ENCODE data around the gene FGF16. TPM values are rescaled to one million over a fixed set of nuclear protein-coding genes. Genes with fewer than 3 reads are reported as not detected.
"Not testable (repeated sequence)": the region's sequence is repeated elsewhere in the genome, so short reads cannot be mapped to it uniquely, and the experiment has no call there.

Gene FGF16
- total RNA-seq, 1 donor from 2014 or later: 0.13 TPM

DNA sequence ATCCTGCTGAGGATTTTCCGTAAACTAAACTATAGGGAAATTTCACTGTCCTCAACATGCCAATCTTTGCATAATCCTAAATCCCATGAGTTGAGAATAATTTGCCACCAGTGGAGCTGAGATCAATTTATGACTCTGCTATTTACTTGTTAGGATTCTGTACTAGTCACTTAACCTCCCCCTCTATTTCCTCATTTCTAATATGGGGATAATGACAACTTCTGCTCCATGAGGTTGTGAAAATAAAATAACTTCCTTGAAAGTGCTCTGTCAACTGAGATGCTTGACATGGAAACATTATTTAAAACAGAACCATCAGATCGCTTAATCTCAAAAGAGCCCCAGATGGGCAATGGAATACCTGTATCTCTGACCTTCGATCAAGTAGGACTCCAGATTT is 2.6 kb upstream of the FGF16 start:
- intact Hi-C loops (cut with DNase I): no loop called here
- DNase-seq (ENCODE audit: low spot score): no peak

- DNase-seq (ENCODE audit: low spot score): no peak
- intact Hi-C loops (cut with DNase I): no loop called here
These were observed 1.1 kb upstream of the FGF16 start for GRCh38 chrX:77446029-77446585.

- DNase-seq (ENCODE audit: low spot score): no peak
- intact Hi-C loops (cut with DNase I): no loop called here
These were observed 722 bp downstream of the FGF16 start for GRCh38 chrX:77447653-77448569.

DNA sequence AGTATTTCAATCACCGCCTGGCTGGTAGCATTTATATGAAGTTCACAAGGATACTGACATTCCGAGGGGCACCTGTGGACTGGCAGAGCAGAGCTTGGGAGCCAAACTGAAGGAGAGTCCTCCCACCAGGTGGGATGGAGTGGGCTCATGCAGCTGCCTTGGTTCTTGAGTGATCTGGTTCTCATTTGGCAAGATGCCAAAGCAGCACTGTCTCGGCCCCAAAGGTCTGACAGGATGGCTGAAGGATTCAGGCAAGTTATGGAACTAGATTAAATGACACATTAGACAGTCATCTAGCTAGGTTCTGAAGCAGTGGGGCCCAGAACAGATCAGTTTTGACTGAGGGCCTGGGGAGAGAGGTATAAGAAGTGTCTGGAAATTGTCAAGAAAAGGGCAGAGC is 3.2 kb downstream of the FGF16 start:
- no peak for DNase-seq (ENCODE audit: low spot score)
- intact Hi-C loops (cut with DNase I): no loop called here

- intact Hi-C loops (cut with DNase I): no loop called here
- no peak for DNase-seq (ENCODE audit: low spot score)
These were observed 3.8 kb downstream of the FGF16 start for GRCh38 chrX:77450996-77451395.

- intact Hi-C loops (cut with DNase I): no loop called here
- DNase-seq (ENCODE audit: low spot score): no peak
These were observed 6.0 kb downstream of the FGF16 start for GRCh38 chrX:77453190-77453589.

DNA sequence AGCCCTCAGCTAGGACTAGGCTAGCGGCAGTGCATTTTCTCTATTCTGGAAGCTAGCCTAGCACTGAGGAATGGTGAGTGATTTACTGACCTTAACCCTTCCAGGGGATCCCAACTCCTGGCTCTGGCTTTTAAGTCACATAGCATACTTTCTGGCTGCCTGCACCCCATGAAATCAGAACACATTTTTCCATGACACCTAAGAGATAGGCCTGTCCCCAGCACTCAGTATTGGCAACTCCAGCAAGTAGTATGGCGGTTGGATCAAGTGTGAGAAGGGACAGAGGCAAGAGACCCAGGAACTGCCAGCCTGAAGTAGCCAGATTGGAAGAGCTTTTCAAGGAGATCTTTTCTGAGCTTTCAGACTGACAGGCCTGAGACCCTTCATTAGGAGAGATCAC is 8.2 kb downstream of the FGF16 start:
- intact Hi-C loops (cut with DNase I): no loop called here
- DNase-seq (ENCODE audit: low spot score): no peak

DNA sequence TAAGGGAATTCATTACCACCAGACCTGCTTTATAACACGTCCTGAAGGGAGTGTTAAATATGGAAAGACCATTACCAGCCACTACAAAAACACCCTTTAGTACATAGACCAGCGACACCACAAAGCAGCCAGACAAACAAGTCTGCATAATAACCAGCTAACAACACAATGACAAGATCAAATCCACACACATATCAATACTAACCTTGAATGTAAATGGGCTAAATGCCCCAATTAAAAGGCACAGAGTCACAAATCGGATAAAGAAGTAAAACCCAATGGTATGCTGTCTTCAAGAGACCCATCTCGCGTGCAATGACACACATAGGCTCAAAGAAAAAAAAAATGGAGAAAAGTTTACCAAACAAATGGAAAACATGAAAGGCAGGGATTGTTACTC is 36.9 kb downstream of the FGF16 start:
- intact Hi-C loops (cut with DNase I): no loop called here
- DNase-seq (ENCODE audit: low spot score): no peak

DNA sequence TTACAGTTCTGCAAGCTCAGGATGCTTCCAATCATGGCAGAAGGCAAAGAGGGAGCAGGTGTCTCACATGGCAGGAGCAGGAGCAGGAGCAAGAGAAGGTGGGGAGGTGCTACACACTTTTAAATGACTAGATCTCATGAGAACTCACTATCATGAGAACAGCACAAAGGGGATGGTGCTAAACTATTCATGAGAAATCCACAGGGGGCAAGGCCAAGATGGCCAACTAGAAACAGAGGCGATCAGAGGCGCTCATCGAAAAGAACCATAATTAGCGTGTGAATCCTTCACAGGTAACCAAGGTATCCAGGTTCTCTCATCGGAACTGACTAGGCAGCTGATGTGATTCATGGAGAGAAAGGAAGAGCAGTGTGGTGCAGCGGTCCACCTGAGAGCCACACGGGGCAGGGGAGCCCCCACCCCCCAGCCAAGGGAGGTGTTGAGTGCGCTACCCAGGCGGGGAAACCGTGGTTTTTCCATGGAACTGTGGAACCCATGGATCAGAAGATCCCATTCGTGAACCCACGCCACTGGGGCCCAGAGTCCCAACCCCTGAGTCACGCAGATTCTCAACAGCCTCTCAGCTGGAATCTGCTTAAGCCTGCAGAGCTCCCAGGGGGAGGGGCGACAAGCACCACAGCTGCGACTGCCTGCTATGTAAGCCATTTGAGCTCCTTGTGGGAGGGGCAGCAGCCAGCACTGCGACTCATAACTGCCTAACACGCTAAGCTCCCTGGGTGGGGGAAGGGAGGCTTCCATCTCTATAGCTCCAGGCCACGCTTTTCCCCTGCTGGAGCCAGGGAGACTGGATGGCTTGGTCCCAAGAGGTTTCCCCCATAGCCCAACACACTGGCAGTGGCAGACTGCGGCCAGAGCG is 46.7 kb downstream of the FGF16 start:
- no peak for DNase-seq (ENCODE audit: low spot score)
- intact Hi-C loops (cut with DNase I): no loop called here

- DNase-seq (ENCODE audit: low spot score); intact Hi-C loops (cut with DNase I): not testable (repeated sequence)
These were observed 53.0 kb downstream of the FGF16 start for GRCh38 chrX:77500164-77500563.

DNA sequence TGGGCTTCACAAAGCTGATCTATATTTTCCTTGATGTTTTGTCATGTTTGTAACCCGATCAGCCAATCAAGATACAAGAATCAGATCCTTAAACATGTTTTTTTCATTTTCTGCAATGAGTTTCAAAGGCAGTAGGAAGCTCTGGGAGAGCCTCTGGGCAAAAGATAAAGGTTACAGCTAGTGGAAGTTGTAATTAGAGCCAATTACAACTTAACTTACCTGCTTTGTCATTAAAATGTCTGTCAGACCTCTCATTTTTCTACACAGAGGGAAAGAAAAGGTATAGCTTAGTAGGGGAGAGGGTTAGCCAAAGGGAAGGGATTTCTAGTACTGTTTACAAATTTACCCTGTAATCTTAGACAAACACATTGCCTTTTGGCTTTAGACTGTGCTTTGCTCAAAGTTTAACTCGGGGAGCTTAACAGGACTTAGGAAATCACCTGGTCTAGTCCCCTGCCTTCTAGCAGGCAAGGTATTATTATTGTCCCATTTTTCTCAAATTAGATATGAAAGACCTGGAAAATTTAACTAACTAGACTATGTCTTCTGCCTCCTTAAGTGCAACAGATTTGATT is 55.8 kb downstream of the FGF16 start:
- no peak for DNase-seq (ENCODE audit: low spot score)
- intact Hi-C loops (cut with DNase I): no loop called here

DNA sequence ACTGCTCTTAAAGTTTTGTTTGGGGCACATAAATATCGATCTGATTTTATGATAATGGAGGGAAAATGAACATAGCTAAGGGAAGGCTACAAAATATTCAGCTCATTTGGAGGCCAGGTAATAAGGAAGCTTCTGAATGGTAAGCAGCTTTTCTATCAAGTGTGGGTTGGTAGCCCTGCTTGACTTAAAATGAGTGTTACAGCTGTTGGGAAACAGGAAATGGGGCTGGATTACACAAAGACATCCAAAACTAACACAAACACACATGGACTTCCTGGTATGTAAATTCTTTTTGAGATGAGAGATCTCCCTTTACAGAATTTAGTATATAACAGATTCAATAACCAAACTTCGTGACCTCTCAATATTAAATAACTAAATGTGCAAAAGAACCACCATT is 58.0 kb downstream of the FGF16 start:
- DNase-seq (ENCODE audit: low spot score): no peak
- intact Hi-C loops (cut with DNase I): no loop called here
